Measurements from ENCODE around the gene TRIM9.

DNA sequence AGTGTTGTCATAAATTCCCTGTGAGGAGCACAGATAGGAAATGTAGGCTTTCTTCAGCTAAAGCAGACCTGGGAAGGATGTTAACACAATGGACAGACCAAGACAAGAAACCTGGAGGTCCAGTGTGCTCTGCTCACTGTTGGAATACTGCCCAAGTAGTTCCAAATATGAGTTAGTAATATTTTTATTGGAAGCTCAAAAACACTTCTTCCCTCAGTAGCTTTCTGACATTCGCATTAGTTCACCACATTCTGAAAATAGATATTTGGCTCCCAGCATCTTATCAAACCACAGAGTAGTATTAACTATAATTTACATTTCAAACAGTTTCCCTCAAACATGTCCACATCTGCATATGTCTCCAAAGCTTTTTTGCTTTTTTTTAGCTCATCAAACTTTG lies 75.8 kb downstream of the TRIM9 start:
- TF ChIP-seq, protein P1, sequence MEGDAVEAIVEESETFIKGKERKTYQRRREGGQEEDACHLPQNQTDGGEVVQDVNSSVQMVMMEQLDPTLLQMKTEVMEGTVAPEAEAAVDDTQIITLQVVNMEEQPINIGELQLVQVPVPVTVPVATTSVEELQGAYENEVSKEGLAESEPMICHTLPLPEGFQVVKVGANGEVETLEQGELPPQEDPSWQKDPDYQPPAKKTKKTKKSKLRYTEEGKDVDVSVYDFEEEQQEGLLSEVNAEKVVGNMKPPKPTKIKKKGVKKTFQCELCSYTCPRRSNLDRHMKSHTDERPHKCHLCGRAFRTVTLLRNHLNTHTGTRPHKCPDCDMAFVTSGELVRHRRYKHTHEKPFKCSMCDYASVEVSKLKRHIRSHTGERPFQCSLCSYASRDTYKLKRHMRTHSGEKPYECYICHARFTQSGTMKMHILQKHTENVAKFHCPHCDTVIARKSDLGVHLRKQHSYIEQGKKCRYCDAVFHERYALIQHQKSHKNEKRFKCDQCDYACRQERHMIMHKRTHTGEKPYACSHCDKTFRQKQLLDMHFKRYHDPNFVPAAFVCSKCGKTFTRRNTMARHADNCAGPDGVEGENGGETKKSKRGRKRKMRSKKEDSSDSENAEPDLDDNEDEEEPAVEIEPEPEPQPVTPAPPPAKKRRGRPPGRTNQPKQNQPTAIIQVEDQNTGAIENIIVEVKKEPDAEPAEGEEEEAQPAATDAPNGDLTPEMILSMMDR (conservative IDR thresholded peaks at IDR 0.05; ENCODE audit: low read depth, low read length) = no peak
- no peak for TF ChIP-seq EZH2 (IDR thresholded peaks at IDR 0.05; ENCODE audit: low read length, unreplicated experiment)
- TF ChIP-seq EZH2phosphoT487 (IDR thresholded peaks at IDR 0.05; ENCODE audit: borderline replicate concordance, low read length) = no peak
